Activated CD8-positive, alpha-beta memory T cell treated with anti-CD3 and anti-CD28 coated beads for 24 hours (primary cell): ENCODE measurements around the gene ORC3.
"Not testable (repeated sequence)": the region's sequence is repeated elsewhere in the genome, so short reads cannot be mapped to it uniquely, and the experiment has no call there.

Experiments
- DNase-seq: peaks from one replicate; pipeline ENCODE4 v3.0.0-alpha.2; 2020

ORC3 gene

GRCh38 chr6:87698547-87699006, 108.6 kb downstream of the ORC3 start:
- DNase-seq = no peak

GRCh38 chr6:87699576-87699975, 109.6 kb downstream of the ORC3 start:
- no peak for DNase-seq

GRCh38 chr6:87700397-87701343, 110.7 kb downstream of the ORC3 start:
- peak; percentile 66 for DNase-seq

GRCh38 chr6:87701344-87701675, 111.4 kb downstream of the ORC3 start:
- no peak for DNase-seq

- DNase-seq = peak; percentile 98
Measured at GRCh38 chr6:87701676-87702588, 112.0 kb downstream of the ORC3 start, which contains the start of gene AKIRIN2. Gene AKIRIN2, minus strand, starts transcription at chr6:87702233. Its CDS starts 549 bp downstream, at chr6:87701684.

DNA sequence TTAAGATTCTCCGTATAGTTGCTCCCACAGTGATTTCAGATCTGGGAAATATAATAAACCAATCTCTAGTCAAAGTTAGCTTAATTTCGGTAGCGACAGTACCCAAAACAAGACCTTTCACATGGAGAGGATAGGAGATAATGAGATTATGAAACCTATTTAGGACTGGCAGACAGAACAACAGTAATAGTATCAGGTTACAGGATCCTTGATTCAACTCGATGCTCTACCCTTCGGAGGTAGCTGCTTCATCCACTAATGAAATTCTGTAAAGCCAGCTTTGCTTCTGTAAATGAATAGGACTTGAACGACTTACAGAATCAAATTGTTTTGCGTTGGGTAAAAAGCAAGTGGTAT, 112.6 kb downstream of the ORC3 start:
- no peak for DNase-seq

DNA sequence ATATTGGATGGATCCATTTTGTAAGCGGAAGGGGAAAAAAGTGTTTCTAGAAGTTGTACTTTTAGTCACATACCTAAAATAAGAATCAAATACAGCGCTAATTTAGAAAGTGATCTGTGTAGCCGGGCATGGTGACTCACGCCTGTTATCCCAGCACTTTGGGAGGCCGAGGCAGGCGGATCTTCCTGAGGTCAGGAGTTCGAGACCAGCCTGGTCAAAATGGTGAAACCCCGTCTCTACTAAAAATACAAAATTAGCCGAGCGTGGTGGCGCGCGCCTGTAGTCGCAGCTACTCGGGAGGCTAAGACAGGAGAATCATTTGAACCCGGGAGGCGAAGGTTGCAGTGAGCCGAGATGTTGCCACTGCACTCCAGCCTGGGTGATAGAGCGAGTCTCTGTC, 113.1 kb downstream of the ORC3 start:
- DNase-seq = not testable (repeated sequence)

DNA sequence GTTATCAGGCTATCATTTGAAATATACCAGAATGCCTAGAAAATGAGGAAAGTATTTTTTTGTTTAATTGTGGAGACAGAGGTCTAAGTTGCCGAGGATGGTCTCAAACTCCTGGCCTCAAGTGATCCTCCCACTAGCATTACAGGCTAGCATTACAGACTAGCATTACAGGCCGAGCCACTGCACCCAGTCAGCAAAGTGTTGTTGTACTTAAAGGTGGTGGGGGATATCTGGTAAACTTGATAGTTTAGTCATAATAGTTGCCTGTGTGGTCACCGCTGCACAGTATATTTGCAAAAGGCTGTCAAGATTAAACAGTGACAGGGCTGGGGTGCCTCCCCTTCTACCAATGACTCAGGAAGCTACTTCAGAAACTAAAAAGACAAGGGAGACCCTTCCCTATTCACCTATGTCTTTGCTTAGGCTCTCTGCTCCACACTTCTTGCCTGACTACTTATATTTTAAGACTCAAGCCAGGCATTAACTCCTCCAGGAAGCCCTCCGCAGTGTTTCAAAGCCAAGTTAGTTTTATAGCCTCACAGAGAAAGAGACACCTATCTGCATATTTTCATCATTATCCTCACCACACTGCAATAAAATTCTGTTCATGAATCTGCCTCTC, 115.2 kb downstream of the ORC3 start:
- no peak for DNase-seq

- no peak for DNase-seq
Measured at GRCh38 chr6:87706187-87706966, 116.4 kb downstream of the ORC3 start.

- DNase-seq = not testable (repeated sequence)
Measured at GRCh38 chr6:87708581-87709427, 118.9 kb downstream of the ORC3 start.

DNA sequence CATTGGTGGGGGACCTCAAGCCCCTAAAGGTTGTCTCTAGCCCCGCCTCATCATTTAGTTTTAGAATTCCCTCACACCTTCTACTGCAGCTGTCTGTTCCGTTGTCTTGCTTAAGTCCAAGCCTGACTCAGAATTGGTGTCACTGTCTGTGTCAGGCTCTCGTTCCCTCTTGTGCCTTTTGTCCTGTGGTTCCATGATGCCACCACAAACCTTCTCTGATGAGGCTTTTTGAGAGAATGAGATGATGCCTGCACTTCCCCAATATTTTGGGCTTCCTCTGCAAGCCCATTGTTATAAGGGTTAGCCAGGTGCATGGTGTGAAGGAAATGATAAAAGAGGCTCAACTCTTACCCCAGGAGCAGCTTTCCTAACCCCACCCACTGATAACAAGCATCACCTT, 120.2 kb downstream of the ORC3 start:
- no peak for DNase-seq

DNA sequence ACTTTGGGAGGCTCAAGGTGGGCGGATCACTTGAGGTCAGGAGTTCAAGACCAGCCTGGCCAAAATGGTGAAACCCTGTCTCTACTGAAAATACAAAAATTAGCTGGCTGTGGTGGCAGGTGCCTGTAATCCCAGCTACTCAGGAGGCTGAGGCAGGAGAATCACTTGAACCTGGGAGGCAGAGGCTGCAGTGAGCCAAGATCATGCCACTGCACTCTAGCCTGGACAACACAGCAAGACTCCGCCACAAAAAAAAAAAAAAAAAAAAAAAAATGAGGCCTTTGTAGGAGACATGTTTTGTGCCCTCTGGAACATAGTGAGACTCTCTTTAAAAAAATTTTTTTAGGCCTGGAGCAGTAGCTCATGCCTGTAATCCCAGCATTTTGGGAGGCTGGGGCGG, 122.8 kb downstream of the ORC3 start:
- not testable (repeated sequence) for DNase-seq

DNA sequence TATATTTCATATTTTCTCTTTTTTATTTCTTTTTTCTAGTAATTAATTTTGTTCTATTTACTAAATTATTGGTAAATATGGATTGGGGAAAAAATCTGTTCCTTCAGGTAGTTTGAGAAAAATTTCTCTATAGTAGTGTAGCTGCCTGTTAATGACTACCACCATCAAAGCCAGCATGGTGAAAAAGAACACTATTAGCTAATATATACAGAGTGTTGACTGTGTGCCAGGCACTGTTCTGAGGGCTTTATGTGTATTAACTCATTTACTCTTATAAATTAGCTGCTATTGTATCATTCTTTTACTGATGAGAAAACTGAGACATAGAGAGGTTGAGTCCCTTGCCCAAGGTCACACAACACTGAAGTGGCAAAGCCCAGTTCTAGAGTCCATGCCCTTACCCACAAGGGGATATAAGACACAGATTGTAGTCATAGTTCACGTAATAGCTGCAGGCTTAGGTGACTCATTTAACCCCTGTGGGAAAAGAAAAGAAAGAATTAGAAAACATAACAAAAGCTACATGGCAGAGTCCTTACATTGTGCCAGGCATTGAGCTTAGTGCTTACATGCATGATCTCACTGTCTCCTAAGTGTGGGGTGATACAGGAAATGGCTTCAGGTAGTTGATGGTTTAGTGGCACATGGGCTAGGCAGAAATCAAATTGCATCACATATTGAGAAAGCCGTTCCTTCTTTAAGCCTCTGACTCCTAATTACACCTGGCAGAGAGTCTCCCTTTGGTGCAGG, 124.3 kb downstream of the ORC3 start:
- DNase-seq = no peak
